Erythroblast (primary cell): Measurements from ENCODE around the gene ZNF80.

ENCODE experiments used
- GATA1 ChIP-seq: IDR thresholded peaks from 2 replicates; pipeline ENCODE4 v1.6.1; 2011; ENCODE audit warnings: low read depth, mild to moderate bottlenecking, control low read depth, low read length, moderate library complexity
- POLR2A ChIP-seq: IDR thresholded peaks from 2 replicates; pipeline ENCODE4 v1.6.1; 2011; ENCODE audit warnings: mild to moderate bottlenecking, low read length

DNA sequence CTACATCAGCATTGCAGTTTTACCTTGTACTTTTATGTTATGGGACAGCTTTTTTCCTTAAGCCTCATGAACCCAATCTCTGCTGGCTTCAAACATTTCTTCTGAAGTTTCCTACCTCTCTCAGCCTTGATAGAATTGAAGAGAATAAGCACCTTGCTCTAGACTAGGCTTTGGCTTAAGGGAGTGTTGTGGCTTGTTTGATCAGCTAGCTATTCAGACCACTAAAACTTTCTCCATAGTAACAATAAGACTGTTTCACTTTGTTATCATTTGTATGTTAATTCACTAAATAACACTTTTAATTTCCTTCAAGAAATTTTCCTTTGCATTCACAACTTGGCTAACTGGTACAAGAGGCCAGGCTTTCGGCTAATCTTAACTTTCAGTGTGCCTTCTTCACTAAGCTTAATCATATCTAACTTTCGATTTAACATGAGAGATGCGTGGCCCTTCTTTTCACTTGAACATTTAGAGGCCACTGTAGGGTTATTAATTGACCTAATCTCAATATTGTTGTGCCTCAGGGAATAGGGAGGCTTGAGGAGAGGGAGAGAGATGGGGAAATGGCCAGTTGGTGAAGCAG, 48.4 kb upstream of the ZNF80 start:
- TF ChIP-seq POLR2A (no peak), GATA1 (no peak)
